Liver (tissue), 9 donors: Measurements from ENCODE around the gene CDH13. TPM values are rescaled to one million over a fixed set of nuclear protein-coding genes. Genes with fewer than 3 reads are reported as not detected.

ENCODE experiments used
- DNase-seq: peaks from one replicate; pipeline ENCODE4 v3.0.0-alpha.2; 2017; ENCODE audit warnings: low spot score
- H3K27ac ChIP-seq, 2 donors: one replicate each; pipeline ENCODE4 v1.7.0; 2013; ENCODE audit warnings: inconsistent platforms in 2 of 2, low read length in 2 of 2, control low read depth in 1 of 2, low read depth in 1 of 2, mild to moderate bottlenecking in 1 of 2
- H3K27me3 ChIP-seq, 4 donors: one replicate each; pipeline versions ENCODE4 v1.6.1 to v1.7.0; 2013; ENCODE audit warnings: low read length in 3 of 4, inconsistent platforms in 1 of 4, mild to moderate bottlenecking in 1 of 4, moderate library complexity in 1 of 4; ENCODE audit not compliant: control insufficient read depth in 4 of 4, insufficient read depth in 4 of 4
- H3K36me3 ChIP-seq, 4 donors: one replicate each; pipeline versions ENCODE4 v1.6.1 to v1.7.0; 2013; ENCODE audit warnings: low read length in 3 of 4, mild to moderate bottlenecking in 3 of 4, low read depth in 1 of 4, moderate library complexity in 1 of 4; ENCODE audit not compliant: control insufficient read depth in 4 of 4, insufficient read depth in 3 of 4
- H3K4me1 ChIP-seq, 4 donors: one replicate each; pipeline versions ENCODE4 v1.6.1 to v1.7.0; 2013; ENCODE audit warnings: low read length in 3 of 4, mild to moderate bottlenecking in 3 of 4, moderate library complexity in 1 of 4; ENCODE audit not compliant: control insufficient read depth in 4 of 4, insufficient read depth in 4 of 4
- H3K4me3 ChIP-seq, 3 donors: one replicate each; pipeline versions ENCODE4 v1.6.1 to v1.7.0; 2013; ENCODE audit warnings: low read length in 3 of 3, control low read depth in 1 of 3, low read depth in 1 of 3, mild to moderate bottlenecking in 1 of 3
- H3K9ac ChIP-seq, 2 donors: one replicate each; pipeline ENCODE4 v1.7.0; 2013; ENCODE audit warnings: low read length in 2 of 2, mild to moderate bottlenecking in 2 of 2, moderate library complexity in 2 of 2, control low read depth in 1 of 2, low read depth in 1 of 2
- H3K9me3 ChIP-seq, 4 donors: one replicate each; pipeline versions ENCODE4 v1.6.1 to v1.7.0; 2013; ENCODE audit warnings: low read length in 3 of 4; ENCODE audit not compliant: control insufficient read depth in 4 of 4
- EGR1 ChIP-seq, 2 donors: IDR thresholded peaks; 2 replicates each; pipeline ENCODE4 v1.6.1; 2016 to 2018; ENCODE audit warnings: antibody characterized with exemption in 2 of 2, low read depth in 2 of 2
- FOXA2 ChIP-seq: IDR thresholded peaks from 2 replicates; pipeline ENCODE4 v1.6.1; 2016; ENCODE audit warnings: antibody characterized with exemption
- GABPA ChIP-seq, 2 donors: IDR thresholded peaks in 1 of 2; conservative IDR thresholded peaks in 1 of 2; 2 replicates each; pipeline ENCODE4 v1.6.1; 2016; ENCODE audit warnings: antibody characterized with exemption in 2 of 2, mild to moderate bottlenecking in 1 of 2, moderate library complexity in 1 of 2
- JUND ChIP-seq, 2 donors: IDR thresholded peaks; 2 replicates each; pipeline ENCODE4 v1.6.1; 2016; ENCODE audit warnings: antibody characterized with exemption in 2 of 2
- NR2F2 ChIP-seq: IDR thresholded peaks from 2 replicates; pipeline ENCODE4 v1.6.1; 2016; ENCODE audit warnings: antibody characterized with exemption
- RAD21 ChIP-seq, 2 donors: IDR thresholded peaks; 2 replicates each; pipeline ENCODE4 v1.6.1; 2016; ENCODE audit warnings: antibody characterized with exemption in 2 of 2, mild to moderate bottlenecking in 2 of 2
- RXRA ChIP-seq, 2 donors: IDR thresholded peaks; 2 replicates each; pipeline ENCODE4 v1.6.1; 2017 to 2018; ENCODE audit warnings: antibody characterized with exemption in 2 of 2, mild to moderate bottlenecking in 1 of 2
- SP1 ChIP-seq: IDR thresholded peaks from 2 replicates; pipeline ENCODE4 v1.6.1; 2018; ENCODE audit warnings: antibody characterized with exemption, mild to moderate bottlenecking
- YY1 ChIP-seq: IDR thresholded peaks from 2 replicates; pipeline ENCODE4 v1.6.1; 2016; ENCODE audit warnings: antibody characterized with exemption, mild to moderate bottlenecking
- WGBS: extraction: QIAGEN DNeasy Blood & Tissue Kit; methylation state at CpG from one replicate; pipeline ENCODE4 v1.1.7; 2013; 5-methylcytosine and 5-hydroxymethylcytosine counted together
- polyA plus RNA-seq, 2 donors: library from polyadenylated mRNA; stranded (reverse) in 1 of 2; unstranded in 1 of 2; fragments of 200-250 nt in 1 of 2; fragments of >200 nt in 1 of 2; fragmentation: Nextera tagmentation in 1 of 2; extraction: Ambion mirVana in 1 of 2; gene quantifications; one replicate each; pipeline versions ENCODE4 v1.2.1 to v1.2.3, GENCODE V29; 2013 to 2015
- total RNA-seq, 2 donors: library from RNA; depleted of rRNA; stranded (reverse); fragments of >200 nt; gene quantifications; one replicate each; pipeline ENCODE4 v1.2.3, GENCODE V29; 2014
- TF ChIP-seq, protein P1 (sequence below): fragments of 150-350 bp; IDR thresholded peaks from 2 replicates; pipeline ENCODE4 v1.5.1; 2017; ENCODE audit warnings: improper control_type of control experiment, low read depth, low read length; ENCODE audit not compliant: missing input control
- TF ChIP-seq, protein P2 (sequence below): IDR thresholded peaks from 2 replicates; pipeline ENCODE4 v1.6.1; 2016; ENCODE audit warnings: antibody characterized with exemption
- TF ChIP-seq, protein P3 (sequence below): IDR thresholded peaks from 2 replicates; pipeline ENCODE4 v1.6.1; 2016; ENCODE audit warnings: antibody characterized with exemption
- TF ChIP-seq, protein P4 (sequence below): IDR thresholded peaks from 2 replicates; pipeline ENCODE4 v1.6.1; 2016; ENCODE audit warnings: antibody characterized with exemption
- donor health status: healthy.
- donor health status: healthy.
- donor health status: healthy.
- donor health status: healthy.
- donor health status: healthy.

Gene CDH13
- total and polyA plus RNA-seq, 4 donors = 0.21 to 1.5 (median 0.58) TPM

DNA sequence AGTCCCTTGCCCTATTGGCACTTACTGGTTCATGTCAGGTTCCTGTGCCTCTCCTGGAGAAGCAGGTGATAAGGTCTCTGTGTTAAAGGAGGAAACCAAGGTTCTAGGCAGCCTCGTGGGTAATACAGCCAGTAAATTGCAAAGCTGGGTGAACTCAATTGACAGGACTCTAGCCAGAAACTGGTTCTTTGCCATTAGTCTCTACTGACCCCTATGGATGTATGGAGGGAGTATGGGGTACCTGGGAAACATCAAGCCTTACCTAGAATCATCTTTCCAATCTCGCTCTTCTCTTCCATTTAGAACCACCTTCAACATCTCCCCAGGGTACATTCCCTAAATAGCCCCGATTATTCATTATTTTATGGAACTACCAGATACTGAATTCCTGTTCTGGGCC, 169.3 kb downstream of the CDH13 start:
- no peaks in the 10 kb centered on the region for H3K4me1 ChIP-seq
- 56% methylated on average over 3 of the region's 3 CpGs for WGBS
- H3K9me3 ChIP-seq = no peaks in the 10 kb centered on the region
- no peaks in the 10 kb centered on the region for H3K27me3 ChIP-seq
- H3K9ac ChIP-seq = no peak overlapping the region
- no peak overlapping the region for H3K4me3 ChIP-seq
- no peak for DNase-seq
- H3K27ac ChIP-seq = no peak overlapping the region
- no peaks in the 10 kb centered on the region for H3K36me3 ChIP-seq
- TF ChIP-seq JUND (IDR thresholded peaks at IDR 0.05) (no peak), NR2F2 (no peak), FOXA2 (no peak), RAD21 (IDR thresholded peaks at IDR 0.05) (peak in 1 of 2 donors; percentile 16), SP1 (no peak), GABPA (IDR thresholded peaks at IDR 0.05 in 1 of 2, conservative IDR thresholded peaks at IDR 0.05 in 1 of 2) (no peak)
- TF ChIP-seq, protein P1, sequence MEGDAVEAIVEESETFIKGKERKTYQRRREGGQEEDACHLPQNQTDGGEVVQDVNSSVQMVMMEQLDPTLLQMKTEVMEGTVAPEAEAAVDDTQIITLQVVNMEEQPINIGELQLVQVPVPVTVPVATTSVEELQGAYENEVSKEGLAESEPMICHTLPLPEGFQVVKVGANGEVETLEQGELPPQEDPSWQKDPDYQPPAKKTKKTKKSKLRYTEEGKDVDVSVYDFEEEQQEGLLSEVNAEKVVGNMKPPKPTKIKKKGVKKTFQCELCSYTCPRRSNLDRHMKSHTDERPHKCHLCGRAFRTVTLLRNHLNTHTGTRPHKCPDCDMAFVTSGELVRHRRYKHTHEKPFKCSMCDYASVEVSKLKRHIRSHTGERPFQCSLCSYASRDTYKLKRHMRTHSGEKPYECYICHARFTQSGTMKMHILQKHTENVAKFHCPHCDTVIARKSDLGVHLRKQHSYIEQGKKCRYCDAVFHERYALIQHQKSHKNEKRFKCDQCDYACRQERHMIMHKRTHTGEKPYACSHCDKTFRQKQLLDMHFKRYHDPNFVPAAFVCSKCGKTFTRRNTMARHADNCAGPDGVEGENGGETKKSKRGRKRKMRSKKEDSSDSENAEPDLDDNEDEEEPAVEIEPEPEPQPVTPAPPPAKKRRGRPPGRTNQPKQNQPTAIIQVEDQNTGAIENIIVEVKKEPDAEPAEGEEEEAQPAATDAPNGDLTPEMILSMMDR = no peak

DNA sequence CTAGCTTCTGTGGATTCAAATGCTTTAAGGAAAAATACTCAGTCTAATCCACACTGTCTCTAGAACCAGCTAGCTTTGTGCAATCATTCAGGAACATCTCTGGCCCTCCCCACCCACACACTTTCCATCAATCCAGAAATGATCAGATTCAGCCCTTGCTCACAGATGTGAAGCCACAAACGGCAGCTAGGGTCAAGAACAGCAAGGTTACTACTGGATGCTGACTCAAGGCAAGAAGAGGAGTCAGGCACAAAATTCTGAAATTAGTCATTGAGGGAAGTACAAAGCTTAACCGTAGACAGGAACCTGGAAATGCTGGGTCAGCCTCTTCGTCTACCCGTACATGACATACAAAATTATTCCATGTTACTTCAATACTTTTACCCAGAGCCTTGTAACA, 174.6 kb downstream of the CDH13 start:
- WGBS = 75% methylated on average over 4 of the region's 4 CpGs

More for the DNA sequence above, 174.6 kb downstream of the CDH13 start:
- H3K27me3 ChIP-seq = peaks cover 0 to 2% (median 0%) of the 10 kb centered on the region in 4 donors
- H3K9me3 ChIP-seq = no peaks in the 10 kb centered on the region
- DNase-seq = no peak
- TF ChIP-seq GABPA (IDR thresholded peaks at IDR 0.05 in 1 of 2, conservative IDR thresholded peaks at IDR 0.05 in 1 of 2) (no peak), YY1 (no peak), RAD21 (IDR thresholded peaks at IDR 0.05) (no peak), RXRA (IDR thresholded peaks at IDR 0.05) (no peak), FOXA2 (no peak), EGR1 (IDR thresholded peaks at IDR 0.05; ENCODE audit: low read depth in 2 of 2) (no peak)
- TF ChIP-seq, protein P2, sequence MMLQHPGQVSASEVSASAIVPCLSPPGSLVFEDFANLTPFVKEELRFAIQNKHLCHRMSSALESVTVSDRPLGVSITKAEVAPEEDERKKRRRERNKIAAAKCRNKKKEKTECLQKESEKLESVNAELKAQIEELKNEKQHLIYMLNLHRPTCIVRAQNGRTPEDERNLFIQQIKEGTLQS = no peak
- TF ChIP-seq, protein P3, sequence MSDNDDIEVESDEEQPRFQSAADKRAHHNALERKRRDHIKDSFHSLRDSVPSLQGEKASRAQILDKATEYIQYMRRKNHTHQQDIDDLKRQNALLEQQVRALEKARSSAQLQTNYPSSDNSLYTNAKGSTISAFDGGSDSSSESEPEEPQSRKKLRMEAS = no peak
- TF ChIP-seq, protein P1 = no peak
- TF ChIP-seq, protein P4, sequence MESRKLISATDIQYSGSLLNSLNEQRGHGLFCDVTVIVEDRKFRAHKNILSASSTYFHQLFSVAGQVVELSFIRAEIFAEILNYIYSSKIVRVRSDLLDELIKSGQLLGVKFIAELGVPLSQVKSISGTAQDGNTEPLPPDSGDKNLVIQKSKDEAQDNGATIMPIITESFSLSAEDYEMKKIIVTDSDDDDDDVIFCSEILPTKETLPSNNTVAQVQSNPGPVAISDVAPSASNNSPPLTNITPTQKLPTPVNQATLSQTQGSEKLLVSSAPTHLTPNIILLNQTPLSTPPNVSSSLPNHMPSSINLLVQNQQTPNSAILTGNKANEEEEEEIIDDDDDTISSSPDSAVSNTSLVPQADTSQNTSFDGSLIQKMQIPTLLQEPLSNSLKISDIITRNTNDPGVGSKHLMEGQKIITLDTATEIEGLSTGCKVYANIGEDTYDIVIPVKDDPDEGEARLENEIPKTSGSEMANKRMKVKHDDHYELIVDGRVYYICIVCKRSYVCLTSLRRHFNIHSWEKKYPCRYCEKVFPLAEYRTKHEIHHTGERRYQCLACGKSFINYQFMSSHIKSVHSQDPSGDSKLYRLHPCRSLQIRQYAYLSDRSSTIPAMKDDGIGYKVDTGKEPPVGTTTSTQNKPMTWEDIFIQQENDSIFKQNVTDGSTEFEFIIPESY = no peak
- no peaks in the 10 kb centered on the region for H3K36me3 ChIP-seq
- H3K4me1 ChIP-seq = no peaks in the 10 kb centered on the region
- no peak overlapping the region for H3K27ac ChIP-seq
- H3K4me3 ChIP-seq = no peak overlapping the region
- H3K9ac ChIP-seq = no peak overlapping the region
